Gastroesophageal sphincter (tissue), 4 donors: Measurements from ENCODE around the gene COL26A1. TPM values are rescaled to one million over a fixed set of nuclear protein-coding genes. Genes with fewer than 3 reads are reported as not detected.

ENCODE experiments used
- ATAC-seq: fragments of 150-250 bp; one replicate; pipeline ENCODE4 v1.9.1; 2016; ENCODE audit warnings: mild to moderate bottlenecking, moderate library complexity
- H3K27ac ChIP-seq, 4 donors: fragments of 200-600 bp; sonication (generic) in 3 of 4; 1 replicate in 3 of 4; 2 replicates in 1 of 4; pipeline ENCODE4 v1.5.1; 2016 to 2019
- H3K27me3 ChIP-seq: fragments of 200-600 bp; sonication (generic); one replicate; pipeline ENCODE4 v1.5.1; 2019
- H3K36me3 ChIP-seq, 2 donors: fragments of 200-600 bp; sonication (generic); one replicate each; pipeline ENCODE4 v1.5.1; 2019; ENCODE audit warnings: control low read depth in 1 of 2
- H3K4me1 ChIP-seq, 3 donors: fragments of 200-600 bp; sonication (generic); 1 replicate in 2 of 3; 2 replicates in 1 of 3; pipeline ENCODE4 v1.5.1; 2016 to 2019; ENCODE audit warnings: control low read depth in 2 of 3
- H3K4me3 ChIP-seq, 2 donors: fragments of 200-600 bp; sonication (generic); one replicate each; pipeline ENCODE4 v1.5.1; 2019; ENCODE audit warnings: mild to moderate bottlenecking in 1 of 2, moderate library complexity in 1 of 2
- H3K9me3 ChIP-seq, 3 donors: fragments of 200-600 bp; sonication (generic); one replicate each; pipeline ENCODE4 v1.5.1; 2017 to 2019; ENCODE audit warnings: control low read depth in 2 of 3
- CTCF ChIP-seq, 4 experiments: fragments of 200-600 bp in 2 of 4; fragments of 450-650 bp in 2 of 4; sonication (generic) in 1 of 4; IDR thresholded peaks; one replicate each; pipeline ENCODE4 v1.5.1; 2017 to 2019; ENCODE audit warnings: antibody characterized with exemption in 4 of 4, mild to moderate bottlenecking in 2 of 4, moderate library complexity in 2 of 4
- EP300 ChIP-seq: sonication (generic); formaldehyde crosslinking; IDR thresholded peaks from one replicate; pipeline ENCODE4 v1.6.1; 2017; ENCODE audit warnings: antibody characterized with exemption, mild to moderate bottlenecking
- POLR2A ChIP-seq, 2 donors: fragments of 450-650 bp; IDR thresholded peaks; one replicate each; pipeline ENCODE4 v1.6.1; 2017; ENCODE audit warnings: antibody characterized with exemption in 2 of 2, mild to moderate bottlenecking in 2 of 2, moderate library complexity in 1 of 2
- POLR2AphosphoS5 ChIP-seq: sonication (generic); formaldehyde crosslinking; IDR thresholded peaks from one replicate; pipeline ENCODE4 v1.6.1; 2017; ENCODE audit warnings: antibody characterized with exemption
- WGBS, 2 donors: methylation state at CpG; one replicate each; pipeline ENCODE4 v1.1.5; 2018; ENCODE audit warnings: low coverage in 1 of 2; 5-methylcytosine and 5-hydroxymethylcytosine counted together
- total RNA-seq, 4 donors: library from RNA; depleted of rRNA; stranded (reverse); fragments of >200 nt; gene quantifications; one replicate each; pipeline ENCODE4 v1.1.0, GENCODE V29; 2016

COL26A1 gene
- total RNA-seq, 4 donors from 2014 or later = not detected

GRCh38 chr7:101405474-101406067 is 42.9 kb downstream of the COL26A1 start:
- ATAC-seq = no peak
- no peaks in the 10 kb centered on the region for H3K36me3 ChIP-seq
- peaks cover 89% of the 10 kb centered on the region for H3K27me3 ChIP-seq
- WGBS, 2 donors = 72 to 79% methylated on average over 5 to 6 of the region's 16 CpGs
- TF ChIP-seq CTCF (IDR thresholded peaks at IDR 0.05) = no peak
- H3K4me1 ChIP-seq = peaks cover 0 to 9% (median 4%) of the 10 kb centered on the region in 3 donors
- no peak overlapping the region for H3K4me3 ChIP-seq
- no peak overlapping the region for H3K27ac ChIP-seq
- H3K9me3 ChIP-seq = peaks cover 0 to 34% (median 0%) of the 10 kb centered on the region in 3 donors

GRCh38 chr7:101410743-101411507 is 48.2 kb downstream of the COL26A1 start:
- H3K4me1 ChIP-seq = no peaks in the 10 kb centered on the region
- no peaks in the 10 kb centered on the region for H3K36me3 ChIP-seq
- peaks cover 0 to 34% (median 0%) of the 10 kb centered on the region in 3 donors for H3K9me3 ChIP-seq
- WGBS, 2 donors = 0 to 24% methylated on average over 4 to 6 of the region's 16 CpGs
- TF ChIP-seq POLR2AphosphoS5 (no peak), POLR2A (IDR thresholded peaks at IDR 0.05) (no peak), CTCF (IDR thresholded peaks at IDR 0.05) (peak in 3 of 4 experiments; percentile 28 to 78 (median 49)), EP300 (no peak)
- H3K4me3 ChIP-seq = no peak overlapping the region
- H3K27me3 ChIP-seq = peaks cover 59% of the 10 kb centered on the region
- no peak for ATAC-seq
- no peak overlapping the region for H3K27ac ChIP-seq

- ATAC-seq = no peak
- no peaks in the 10 kb centered on the region for H3K4me1 ChIP-seq
- TF ChIP-seq EP300 = no peak
- TF ChIP-seq CTCF (IDR thresholded peaks at IDR 0.05) = no peak
- TF ChIP-seq POLR2AphosphoS5 = no peak
- no peaks in the 10 kb centered on the region for H3K36me3 ChIP-seq
- peaks cover 0 to 34% (median 0%) of the 10 kb centered on the region in 3 donors for H3K9me3 ChIP-seq
- WGBS, 2 donors = 29 to 52% methylated on average over 4 of the region's 4 CpGs
- H3K27me3 ChIP-seq = peaks cover 53% of the 10 kb centered on the region
- no peak overlapping the region for H3K27ac ChIP-seq
- no peak overlapping the region for H3K4me3 ChIP-seq
Measured at GRCh38 chr7:101411508-101411874, 48.8 kb downstream of the COL26A1 start.

- TF ChIP-seq EP300 (no peak), POLR2AphosphoS5 (no peak)
- no peaks in the 10 kb centered on the region for H3K36me3 ChIP-seq
- ATAC-seq = no peak
- peaks cover 44% of the 10 kb centered on the region for H3K27me3 ChIP-seq
- no peak overlapping the region for H3K27ac ChIP-seq
- H3K4me1 ChIP-seq = no peaks in the 10 kb centered on the region
- H3K4me3 ChIP-seq = no peak overlapping the region
- WGBS, 2 donors = 67 to 95% methylated on average over 3 to 5 of the region's 12 CpGs
- H3K9me3 ChIP-seq = peaks cover 0 to 31% (median 0%) of the 10 kb centered on the region in 3 donors
Measured at GRCh38 chr7:101412976-101413375, 50.3 kb downstream of the COL26A1 start.

GRCh38 chr7:101418694-101419093 is 56.0 kb downstream of the COL26A1 start:
- WGBS, 2 donors = 48 to 60% methylated on average over 3 to 5 of the region's 5 CpGs
- TF ChIP-seq CTCF (IDR thresholded peaks at IDR 0.05) (no peak), POLR2A (IDR thresholded peaks at IDR 0.05) (no peak), POLR2AphosphoS5 (no peak), EP300 (no peak)

More at GRCh38 chr7:101418694-101419093, 56.0 kb downstream of the COL26A1 start:
- H3K27me3 ChIP-seq = peaks cover 56% of the 10 kb centered on the region
- no peak overlapping the region for H3K4me3 ChIP-seq
- no peaks in the 10 kb centered on the region for H3K9me3 ChIP-seq
- no peaks in the 10 kb centered on the region for H3K4me1 ChIP-seq
- ATAC-seq = no peak
- no peak overlapping the region for H3K27ac ChIP-seq
- no peaks in the 10 kb centered on the region for H3K36me3 ChIP-seq
